Thyroid gland (tissue), 4 donors: ENCODE results near the gene APC2. TPM values are rescaled to one million over a fixed set of nuclear protein-coding genes. Genes with fewer than 3 reads are reported as not detected.
A peak's percentile ranks its signal among the peaks of the same experiment; 100 is the strongest.

Experiments
- DNase-seq, 2 donors: peaks; one replicate each; pipeline ENCODE4 v3.0.0-alpha.2; 2019
- H3K27ac ChIP-seq, 3 donors: fragments of 200-600 bp; sonication (generic); 1 replicate in 2 of 3; 2 replicates in 1 of 3; pipeline ENCODE4 v1.5.1; 2016 to 2019; ENCODE audit warnings: mild to moderate bottlenecking in 1 of 3, moderate library complexity in 1 of 3
- H3K27me3 ChIP-seq: fragments of 200-600 bp; sonication (generic); one replicate; pipeline ENCODE4 v1.5.1; 2019
- H3K36me3 ChIP-seq, 2 donors: fragments of 200-600 bp; sonication (generic); one replicate each; pipeline ENCODE4 v1.5.1; 2016 to 2019
- H3K4me1 ChIP-seq, 2 donors: fragments of 200-600 bp; sonication (generic); one replicate each; pipeline ENCODE4 v1.5.1; 2017 to 2019
- H3K4me3 ChIP-seq, 3 donors: fragments of 200-600 bp; sonication (generic); replicated peaks in 1 of 3; 1 replicate in 2 of 3; 2 replicates in 1 of 3; pipeline ENCODE4 v1.5.1; 2016; ENCODE audit warnings: mild to moderate bottlenecking in 1 of 3
- H3K9me3 ChIP-seq: fragments of 200-600 bp; sonication (generic); one replicate; pipeline ENCODE4 v1.5.1; 2017
- CTCF ChIP-seq, 6 experiments: fragments of 200-600 bp in 3 of 6; fragments of 450-650 bp in 3 of 6; sonication (generic) in 3 of 6; IDR thresholded peaks; one replicate each; pipeline ENCODE4 v1.5.1; 2016 to 2019; ENCODE audit warnings: antibody characterized with exemption in 6 of 6, mild to moderate bottlenecking in 2 of 6, inconsistent platforms in 1 of 6, moderate library complexity in 1 of 6
- POLR2A ChIP-seq, 2 donors: fragments of 450-650 bp; IDR thresholded peaks; one replicate each; pipeline ENCODE4 v1.6.1; 2017; ENCODE audit warnings: antibody characterized with exemption in 2 of 2, mild to moderate bottlenecking in 2 of 2, moderate library complexity in 1 of 2
- WGBS, 2 donors: methylation state at CpG; one replicate each; pipeline ENCODE4 v1.1.5; 2017; 5-methylcytosine and 5-hydroxymethylcytosine counted together
- intact Hi-C: fragments of 100-400 bp; cut with DNase I; formaldehyde crosslinking; loops from one replicate; pipeline ENCODE4 v1.15.1; 2023
- total RNA-seq, 4 donors: library from RNA; depleted of rRNA; stranded (reverse); fragments of >200 nt; gene quantifications; one replicate each; pipeline ENCODE4 v1.2.3, GENCODE V29; 2016

The APC2 gene
- total RNA-seq, 4 donors from 2014 or later = under 0.01 to 0.20 (median 0.08) TPM; not detected in 1

GRCh38 chr19:1505012-1505411 is 55.1 kb downstream of the APC2 start:
- peaks cover 7 to 19% of the 10 kb centered on the region in 2 donors for H3K4me1 ChIP-seq
- DNase-seq = no peak
- intact Hi-C loops = no loop called here
- TF ChIP-seq POLR2A (IDR thresholded peaks at IDR 0.05) (no peak), CTCF (IDR thresholded peaks at IDR 0.05) (no peak)
- peaks cover 11% of the 10 kb centered on the region for H3K27me3 ChIP-seq
- no peak overlapping the region for H3K4me3 ChIP-seq
- H3K36me3 ChIP-seq = no peaks in the 10 kb centered on the region
- 76 to 78% methylated on average over 8 of the region's 8 CpGs for WGBS, 2 donors
- H3K27ac ChIP-seq = no peak overlapping the region
- no peaks in the 10 kb centered on the region for H3K9me3 ChIP-seq

- no peaks in the 10 kb centered on the region for H3K9me3 ChIP-seq
- intact Hi-C loops = no loop called here
- H3K27me3 ChIP-seq = peaks cover 11% of the 10 kb centered on the region
- H3K4me1 ChIP-seq = peaks cover 7 to 19% of the 10 kb centered on the region in 2 donors
- TF ChIP-seq CTCF (IDR thresholded peaks at IDR 0.05) (no peak), POLR2A (IDR thresholded peaks at IDR 0.05) (no peak)
- no peak for DNase-seq
- H3K4me3 ChIP-seq = no peak overlapping the region
- WGBS, 2 donors = 90 to 91% methylated on average over 34 to 36 of the region's 45 CpGs
- H3K27ac ChIP-seq = no peak overlapping the region
- H3K36me3 ChIP-seq = no peaks in the 10 kb centered on the region
These were observed 56.3 kb downstream of the APC2 start for GRCh38 chr19:1505991-1506881.

GRCh38 chr19:1507192-1507660 is 57.3 kb downstream of the APC2 start:
- no peak for DNase-seq
- Histone ChIP-seq H3K4me1 (peaks cover 7 to 19% of the 10 kb centered on the region in 2 donors), H3K36me3 (no peaks in the 10 kb centered on the region), H3K27ac (no peak overlapping the region), H3K9me3 (no peaks in the 10 kb centered on the region), H3K27me3 (peaks cover 11% of the 10 kb centered on the region), H3K4me3 (peak overlapping the region in 1 of 3 donors; percentile 34)
- 65 to 68% methylated on average over 14 to 18 of the region's 23 CpGs for WGBS, 2 donors
- intact Hi-C loops = no loop called here
- TF ChIP-seq POLR2A (IDR thresholded peaks at IDR 0.05) = no peak
- no peak for TF ChIP-seq CTCF (IDR thresholded peaks at IDR 0.05)

GRCh38 chr19:1507763-1508506 is 58.0 kb downstream of the APC2 start:
- H3K4me1 ChIP-seq = peaks cover 6 to 21% of the 10 kb centered on the region in 2 donors
- WGBS, 2 donors = 0 to 2% methylated on average over 21 to 37 of the region's 46 CpGs
- no peaks in the 10 kb centered on the region for H3K9me3 ChIP-seq
- TF ChIP-seq CTCF (IDR thresholded peaks at IDR 0.05) (peak in 1 of 6 experiments; percentile 27), POLR2A (IDR thresholded peaks at IDR 0.05) (peak in 1 of 2 donors; percentile 15)
- peaks cover 10% of the 10 kb centered on the region for H3K27me3 ChIP-seq
- H3K4me3 ChIP-seq = peak overlapping the region in 1 of 3 donors; percentile 34
- H3K27ac ChIP-seq = peak overlapping the region; percentile 55 to 77 (median 73)
- intact Hi-C loops = no loop called here
- H3K36me3 ChIP-seq = no peaks in the 10 kb centered on the region
- DNase-seq = peak; percentile 91 to 93
